Psoas muscle (tissue), 8 donors: ENCODE results near the gene ZFP57. TPM values are rescaled to one million over a fixed set of nuclear protein-coding genes. Genes with fewer than 3 reads are reported as not detected.
"Not testable (repeated sequence)": the region's sequence is repeated elsewhere in the genome, so short reads cannot be mapped to it uniquely, and the experiment has no call there.

Experiments used
- ATAC-seq, 4 donors: fragments of 200-7000 bp; cut with Tn5 transposase; one replicate each; pipeline ENCODE4 v1.9.1; 2020; ENCODE audit warnings: moderate library complexity in 3 of 4, mild to moderate bottlenecking in 2 of 4
- DNase-seq, 2 donors: peaks; one replicate each; pipeline ENCODE4 v3.0.0-alpha.2; 2020
- H3K27ac ChIP-seq: fragments of 200-600 bp; one replicate; pipeline ENCODE4 v1.8.0; 2022
- H3K27me3 ChIP-seq, 3 donors: fragments of 200-600 bp in 1 of 3; one replicate each; pipeline versions ENCODE4 v1.6.1 to v1.8.0; 2013 to 2022; ENCODE audit warnings: low read length in 2 of 3, mild to moderate bottlenecking in 2 of 3, moderate library complexity in 1 of 3; ENCODE audit not compliant: insufficient read depth in 3 of 3
- H3K36me3 ChIP-seq, 2 donors: fragments of 200-600 bp in 1 of 2; one replicate each; pipeline versions ENCODE4 v1.6.1 to v1.8.0; 2013 to 2022; ENCODE audit warnings: low read depth in 1 of 2, mild to moderate bottlenecking in 1 of 2, moderate library complexity in 1 of 2; ENCODE audit not compliant: insufficient read depth in 1 of 2
- H3K4me1 ChIP-seq: fragments of 200-600 bp; one replicate; pipeline ENCODE4 v1.8.0; 2022
- H3K4me3 ChIP-seq: fragments of 200-600 bp; one replicate; pipeline ENCODE4 v1.8.0; 2022; ENCODE audit warnings: mild to moderate bottlenecking
- H3K9me3 ChIP-seq: fragments of 200-600 bp; one replicate; pipeline ENCODE4 v1.8.0; 2022
- WGBS, 3 donors: extraction: QIAGEN DNeasy Blood & Tissue Kit; methylation state at CpG; one replicate each; pipeline versions ENCODE4 v1.1.6 to v1.1.7; 2013; 5-methylcytosine and 5-hydroxymethylcytosine counted together
- intact Hi-C, 2 donors: fragments of 100-400 bp; cut with DNase I; formaldehyde crosslinking; loops; one replicate each; pipeline versions ENCODE4 v1.11.0 to v1.14.2; 2022
- polyA plus RNA-seq, 3 donors: library from polyadenylated mRNA; stranded (reverse); fragments of 200-250 nt; gene quantifications; one replicate each; pipeline ENCODE4 v1.2.3, GENCODE V29; 2013
- total RNA-seq, 4 donors: library from RNA; stranded (reverse); fragmentation: NEBNext Ultra II Directional in 2 of 4; extraction: Animal tissue kit (Norgen Biotek cat#: 25700) in 2 of 4; gene quantifications; one replicate each; pipeline versions ENCODE4 v1.2.1 to v1.2.4, GENCODE V29; 2021 to 2023
- TF ChIP-seq, protein P1 (sequence below): fragments of 200-600 bp; IDR thresholded peaks from one replicate; pipeline ENCODE4 v1.8.0; 2022; ENCODE audit warnings: antibody characterized with exemption
- donor health status: healthy with polysubstance abuse.
- donor health status: DM: no; HTN: no; CAD: no; lungs with moderate emphysema.
- donor health status: Bipolar disorder and iron deficiency.
- donor health status: healthy.
- donor health status: DM: yes; HTN: yes; CAD: no.
- donor health status: DM: no; HTN: no; CAD: no.
- donor health status: DM: no; HTN: no; CAD: no.
- donor health status: DM: yes; HTN: yes; CAD: no.

Gene ZFP57
- total and polyA plus RNA-seq, 7 donors: 0.08 TPM; not detected in 6

DNA sequence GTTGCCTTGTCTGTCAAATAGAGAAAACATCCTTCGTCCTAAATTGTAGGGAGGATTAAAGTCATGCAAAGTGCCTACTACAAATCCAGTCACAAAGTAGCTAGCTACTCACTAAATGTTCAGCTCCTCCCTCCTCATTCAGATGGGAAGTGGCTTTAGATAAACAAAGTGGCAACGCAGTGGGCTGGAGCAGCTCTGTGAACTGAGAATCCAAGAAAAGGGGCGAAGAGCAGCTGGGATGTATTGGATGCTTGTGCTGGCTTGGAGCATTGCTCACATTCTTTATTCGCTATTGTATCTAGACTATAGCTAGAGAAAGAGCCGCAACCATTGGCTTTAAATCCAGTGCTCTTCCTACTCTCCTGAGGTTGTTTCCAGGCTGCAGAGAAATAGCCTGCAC lies 13.8 kb downstream of the ZFP57 start:
- Histone ChIP-seq H3K9me3 (no peaks in the 10 kb centered on the region), H3K4me3 (no peak overlapping the region), H3K27ac (no peak overlapping the region), H3K27me3 (peaks cover 0 to 47% (median 4%) of the 10 kb centered on the region in 3 donors), H3K4me1 (no peaks in the 10 kb centered on the region), H3K36me3 (no peaks in the 10 kb centered on the region)
- ATAC-seq (no peak), DNase-seq (no peak)
- 15 to 36% (median 28%) methylated on average over 5 of the region's 5 CpGs for WGBS, 3 donors
- intact Hi-C loops: no loop called here
- TF ChIP-seq, protein P1, sequence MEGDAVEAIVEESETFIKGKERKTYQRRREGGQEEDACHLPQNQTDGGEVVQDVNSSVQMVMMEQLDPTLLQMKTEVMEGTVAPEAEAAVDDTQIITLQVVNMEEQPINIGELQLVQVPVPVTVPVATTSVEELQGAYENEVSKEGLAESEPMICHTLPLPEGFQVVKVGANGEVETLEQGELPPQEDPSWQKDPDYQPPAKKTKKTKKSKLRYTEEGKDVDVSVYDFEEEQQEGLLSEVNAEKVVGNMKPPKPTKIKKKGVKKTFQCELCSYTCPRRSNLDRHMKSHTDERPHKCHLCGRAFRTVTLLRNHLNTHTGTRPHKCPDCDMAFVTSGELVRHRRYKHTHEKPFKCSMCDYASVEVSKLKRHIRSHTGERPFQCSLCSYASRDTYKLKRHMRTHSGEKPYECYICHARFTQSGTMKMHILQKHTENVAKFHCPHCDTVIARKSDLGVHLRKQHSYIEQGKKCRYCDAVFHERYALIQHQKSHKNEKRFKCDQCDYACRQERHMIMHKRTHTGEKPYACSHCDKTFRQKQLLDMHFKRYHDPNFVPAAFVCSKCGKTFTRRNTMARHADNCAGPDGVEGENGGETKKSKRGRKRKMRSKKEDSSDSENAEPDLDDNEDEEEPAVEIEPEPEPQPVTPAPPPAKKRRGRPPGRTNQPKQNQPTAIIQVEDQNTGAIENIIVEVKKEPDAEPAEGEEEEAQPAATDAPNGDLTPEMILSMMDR: no peak

DNA sequence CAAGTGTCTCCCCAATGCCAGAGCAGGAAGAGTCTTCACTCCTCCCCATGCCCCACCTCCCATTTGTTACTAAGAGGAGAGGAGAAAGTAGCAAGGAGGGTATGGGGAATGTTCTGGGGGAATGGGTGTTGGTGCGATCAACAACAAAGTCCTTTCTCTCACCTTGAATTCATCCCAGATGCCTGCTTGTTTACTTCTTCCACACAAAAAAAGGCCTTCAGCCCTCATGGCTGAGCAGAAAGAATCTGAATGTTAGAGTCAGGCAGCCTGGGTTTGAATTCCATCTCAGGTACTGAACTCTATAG lies 14.2 kb downstream of the ZFP57 start:
- H3K36me3 ChIP-seq: no peaks in the 10 kb centered on the region
- TF ChIP-seq, protein P1: no peak
- no peaks in the 10 kb centered on the region for H3K9me3 ChIP-seq
- no peak overlapping the region for H3K27ac ChIP-seq
- no peaks in the 10 kb centered on the region for H3K4me1 ChIP-seq
- peaks cover 0 to 50% (median 4%) of the 10 kb centered on the region in 3 donors for H3K27me3 ChIP-seq
- H3K4me3 ChIP-seq: no peak overlapping the region
- ATAC-seq (no peak), DNase-seq (no peak)
- 62 to 74% (median 66%) methylated on average over 1 of the region's 1 CpG for WGBS, 3 donors
- intact Hi-C loops: no loop called here

DNA sequence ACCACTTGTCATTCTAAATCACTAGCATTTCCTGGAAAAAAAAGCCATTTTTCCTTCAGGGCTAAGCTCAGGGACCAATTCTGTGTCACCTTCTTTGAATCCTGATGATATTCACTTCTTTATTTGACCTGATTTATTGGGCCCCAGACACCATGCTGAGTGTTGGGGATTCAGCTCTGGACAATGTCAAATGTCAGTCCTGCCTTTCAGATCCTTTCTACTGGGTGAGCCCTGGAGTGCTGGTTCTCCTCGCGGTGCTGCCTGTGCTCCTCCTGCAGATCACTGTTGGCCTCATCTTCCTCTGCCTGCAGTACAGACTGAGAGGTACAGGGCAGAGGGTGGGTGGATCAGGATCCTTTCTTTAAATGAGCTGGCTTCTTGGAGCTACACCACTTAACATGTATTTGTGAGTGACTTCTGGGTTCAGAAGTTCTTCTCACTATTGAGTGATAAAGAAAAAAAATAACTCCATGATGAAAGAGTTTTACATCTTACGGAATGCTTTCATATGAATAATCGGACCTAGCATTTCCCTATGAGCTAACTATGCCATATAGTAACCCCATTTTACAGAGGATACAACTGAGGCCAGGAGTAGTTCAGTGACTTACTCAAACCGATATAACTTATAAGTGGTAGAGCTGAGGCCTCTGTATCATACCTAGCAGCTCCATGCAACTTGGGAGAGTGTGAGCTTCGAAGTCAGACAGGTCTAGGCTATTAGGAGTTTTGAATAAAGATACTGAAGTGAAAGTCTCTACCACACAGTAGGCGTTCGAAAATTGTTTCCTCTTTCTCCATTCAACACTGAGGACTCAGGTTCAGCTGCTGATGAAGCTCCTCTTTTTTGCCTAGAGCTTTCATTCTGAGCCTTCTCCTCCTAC lies 14.8 kb downstream of the ZFP57 start:
- H3K9me3 ChIP-seq: no peaks in the 10 kb centered on the region
- H3K36me3 ChIP-seq: no peaks in the 10 kb centered on the region
- peaks cover 0 to 47% (median 4%) of the 10 kb centered on the region in 3 donors for H3K27me3 ChIP-seq
- intact Hi-C loops: no loop called here
- TF ChIP-seq, protein P1: no peak
- DNase-seq: no peak
- WGBS, 3 donors: 64 to 69% (median 66%) methylated on average over 8 of the region's 8 CpGs
- H3K4me1 ChIP-seq: no peaks in the 10 kb centered on the region
- no peak overlapping the region for H3K4me3 ChIP-seq
- H3K27ac ChIP-seq: no peak overlapping the region
- ATAC-seq: no peak

DNA sequence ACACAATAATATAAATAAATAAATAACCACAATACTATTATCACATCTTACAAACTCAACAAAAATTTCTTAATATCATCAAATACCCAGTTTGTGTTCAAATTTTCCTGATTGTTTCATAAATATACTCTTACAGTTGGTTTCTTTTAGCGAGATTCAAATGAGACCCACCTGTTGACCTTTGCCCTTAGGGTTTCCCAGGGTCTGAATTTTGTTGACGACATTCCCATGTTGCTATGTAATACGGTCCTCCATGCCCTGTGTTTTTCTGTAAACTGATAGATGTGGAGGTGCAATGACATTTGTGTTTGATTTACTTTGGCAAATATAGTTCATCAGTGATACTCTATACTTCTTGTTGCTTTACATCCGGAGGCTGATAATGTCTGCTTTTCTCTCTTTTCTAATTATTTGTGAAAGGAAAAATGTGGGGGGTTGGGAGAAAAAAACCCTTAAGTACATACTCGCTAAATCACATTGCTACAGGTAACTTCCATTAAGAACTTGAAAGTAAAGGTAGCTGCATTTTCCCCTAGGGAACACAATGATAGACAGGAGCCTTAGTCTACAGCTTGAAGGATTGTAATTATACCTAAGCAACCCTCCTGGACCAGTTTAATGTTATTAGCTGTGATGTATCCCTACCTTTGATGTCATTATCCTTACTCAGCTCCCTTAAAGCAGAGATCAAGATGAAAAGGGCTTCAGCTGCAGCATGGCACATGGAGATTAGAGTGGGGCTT lies 17.5 kb downstream of the ZFP57 start:
- no peak for ATAC-seq
- no peaks in the 10 kb centered on the region for H3K4me1 ChIP-seq
- TF ChIP-seq, protein P1: no peak
- intact Hi-C loops: no loop called here
- no peaks in the 10 kb centered on the region for H3K9me3 ChIP-seq
- H3K27me3 ChIP-seq: peaks cover 0 to 44% (median 4%) of the 10 kb centered on the region in 3 donors
- 31 to 45% (median 41%) methylated on average over 5 of the region's 5 CpGs for WGBS, 3 donors
- no peak overlapping the region for H3K27ac ChIP-seq
- H3K4me3 ChIP-seq: no peak overlapping the region
- no peak for DNase-seq
- no peaks in the 10 kb centered on the region for H3K36me3 ChIP-seq

DNA sequence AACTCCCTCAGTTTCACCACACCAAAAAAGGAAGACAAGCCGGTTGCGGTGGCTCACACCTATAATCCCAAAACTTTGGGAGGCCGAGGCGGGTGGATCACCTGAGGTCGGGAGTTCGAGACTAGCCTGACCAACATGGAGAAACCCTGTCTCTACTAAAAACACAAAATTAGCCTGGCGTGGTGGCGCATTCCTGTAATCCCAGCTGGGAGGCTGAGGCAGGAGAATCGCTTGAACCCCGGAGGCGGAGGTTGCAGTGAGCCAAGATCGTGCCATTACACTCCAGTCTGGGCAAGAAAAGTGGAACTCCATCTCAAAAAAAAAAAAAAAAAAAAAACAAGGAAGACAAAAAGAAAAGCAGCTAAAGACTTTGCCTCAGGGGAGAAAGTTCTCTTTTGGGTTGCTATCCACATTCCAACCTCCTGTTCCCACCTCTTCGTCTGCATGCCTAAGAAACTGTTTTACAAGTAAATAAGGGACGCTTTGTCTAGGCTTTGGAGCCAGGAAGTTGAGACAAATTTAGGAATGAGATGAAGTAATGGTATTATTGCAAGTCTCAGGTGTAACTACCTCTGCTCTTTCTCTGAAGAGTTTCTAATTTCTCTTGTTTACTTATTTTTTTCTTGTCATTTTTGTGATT lies 19.3 kb downstream of the ZFP57 start:
- H3K9me3 ChIP-seq, intact Hi-C loops, ATAC-seq, H3K4me3 ChIP-seq, H3K27ac ChIP-seq, DNase-seq, H3K36me3 ChIP-seq, H3K4me1 ChIP-seq: not testable (repeated sequence)
- 37 to 41% (median 39%) methylated on average over 14 of the region's 14 CpGs for WGBS, 3 donors
- H3K27me3 ChIP-seq: peaks cover 0 to 43% (median 0%) of the 10 kb centered on the region in 3 donors
